ENCODE results near the gene RNF157. TPM values are rescaled to one million over a fixed set of nuclear protein-coding genes. Genes with fewer than 3 reads are reported as not detected.

Gene RNF157
- total and polyA plus RNA-seq, 2 experiments from 2014 or later, result 5.0 to 8.6 TPM

GRCh38 chr17:76154936-76155845, 85.1 kb downstream of the RNF157 start:
- Histone ChIP-seq H2AFZ (no peak overlapping the region), H3K36me3 (replicated peaks; ENCODE audit: insufficient read depth, low read depth) (no peaks in the 10 kb centered on the region), H3K9me3 (ENCODE audit: low read depth) (no peaks in the 10 kb centered on the region), H3K4me3 (no peak overlapping the region), H3K79me2 (no peaks in the 10 kb centered on the region), H3K27me3 (no peaks in the 10 kb centered on the region), H3K9me2 (replicated peaks; ENCODE audit: insufficient read depth) (no peaks in the 10 kb centered on the region), H3K27ac (no peak overlapping the region), H3K4me1 (ENCODE audit: insufficient read depth) (no peaks in the 10 kb centered on the region), H3K4me2 (no peak overlapping the region), H4K20me1 (ENCODE audit: insufficient read depth, poor library complexity, severe bottlenecking) (no peaks in the 10 kb centered on the region)
- WGBS (ENCODE audit: low lambda C conversion rate, missing lambda C conversion rate), result 95% methylated on average over 10 of the region's 10 CpGs
- TF ChIP-seq EZH2phosphoT487 (IDR thresholded peaks at IDR 0.05; ENCODE audit: low read depth, severe bottlenecking, unreplicated experiment) (no peak), CTCF (IDR thresholded peaks at IDR 0.05; ENCODE audit: poor library complexity) (no peak), EZH2 (IDR thresholded peaks at IDR 0.05; ENCODE audit: borderline replicate concordance) (no peak)
- DNase-seq (ENCODE audit: low spot score), result no peak

GRCh38 chr17:76154292-76154691, 86.0 kb downstream of the RNF157 start:
- H3K4me2 ChIP-seq, result no peak overlapping the region
- no peaks in the 10 kb centered on the region for H3K4me1 ChIP-seq (ENCODE audit: insufficient read depth)
- H2AFZ ChIP-seq, result no peak overlapping the region
- no peaks in the 10 kb centered on the region for H3K27me3 ChIP-seq
- no peak overlapping the region for H3K4me3 ChIP-seq
- no peak for DNase-seq (ENCODE audit: low spot score)
- H3K27ac ChIP-seq, result no peak overlapping the region
- WGBS (ENCODE audit: low lambda C conversion rate, missing lambda C conversion rate), result 83% methylated on average over 3 of the region's 3 CpGs
- no peaks in the 10 kb centered on the region for H3K36me3 ChIP-seq (replicated peaks; ENCODE audit: insufficient read depth, low read depth)
- no peaks in the 10 kb centered on the region for H3K9me2 ChIP-seq (replicated peaks; ENCODE audit: insufficient read depth)
- H3K9me3 ChIP-seq (ENCODE audit: low read depth), result no peaks in the 10 kb centered on the region
- no peak for TF ChIP-seq CTCF (IDR thresholded peaks at IDR 0.05; ENCODE audit: poor library complexity)
- TF ChIP-seq EZH2 (IDR thresholded peaks at IDR 0.05; ENCODE audit: borderline replicate concordance), result no peak
- no peak for TF ChIP-seq EZH2phosphoT487 (IDR thresholded peaks at IDR 0.05; ENCODE audit: low read depth, severe bottlenecking, unreplicated experiment)
- no peaks in the 10 kb centered on the region for H3K79me2 ChIP-seq
- H4K20me1 ChIP-seq (ENCODE audit: insufficient read depth, poor library complexity, severe bottlenecking), result no peaks in the 10 kb centered on the region

- Histone ChIP-seq H3K27me3 (no peaks in the 10 kb centered on the region), H3K4me3 (no peak overlapping the region), H4K20me1 (ENCODE audit: insufficient read depth, poor library complexity, severe bottlenecking) (no peaks in the 10 kb centered on the region), H3K9me2 (replicated peaks; ENCODE audit: insufficient read depth) (no peaks in the 10 kb centered on the region), H3K79me2 (no peaks in the 10 kb centered on the region), H2AFZ (no peak overlapping the region), H3K36me3 (replicated peaks; ENCODE audit: insufficient read depth, low read depth) (no peaks in the 10 kb centered on the region), H3K9me3 (ENCODE audit: low read depth) (no peaks in the 10 kb centered on the region), H3K27ac (no peak overlapping the region), H3K4me2 (no peak overlapping the region), H3K4me1 (ENCODE audit: insufficient read depth) (no peaks in the 10 kb centered on the region)
- DNase-seq (ENCODE audit: low spot score), result no peak
- WGBS (ENCODE audit: low lambda C conversion rate, missing lambda C conversion rate), result 51% methylated on average over 5 of the region's 5 CpGs
- TF ChIP-seq CTCF (IDR thresholded peaks at IDR 0.05; ENCODE audit: poor library complexity) (peak; percentile 21), EZH2 (IDR thresholded peaks at IDR 0.05; ENCODE audit: borderline replicate concordance) (no peak)
Measured at GRCh38 chr17:76153640-76154039, 86.7 kb downstream of the RNF157 start.

Measured in hepatocyte (in vitro differentiated cells).